Transverse colon (tissue), 4 donors: ENCODE results near the gene ZFC3H1. TPM values are rescaled to one million over a fixed set of nuclear protein-coding genes. Genes with fewer than 3 reads are reported as not detected.

Experiments
- DNase-seq: peaks from one replicate; pipeline ENCODE4 v3.0.0-alpha.2; 2019
- H3K27ac ChIP-seq, 4 donors: fragments of 200-600 bp; sonication (generic); 2 replicates each; pipeline ENCODE4 v1.5.1; 2016 to 2018; ENCODE audit warnings: inconsistent platforms in 4 of 4
- H3K27me3 ChIP-seq: fragments of 200-600 bp; sonication (generic); 2 replicates; pipeline ENCODE4 v1.5.1; 2017; ENCODE audit warnings: inconsistent platforms
- H3K36me3 ChIP-seq, 4 donors: fragments of 200-600 bp; sonication (generic); 2 replicates each; pipeline ENCODE4 v1.5.1; 2017 to 2019; ENCODE audit warnings: inconsistent platforms in 4 of 4
- H3K4me1 ChIP-seq, 4 donors: fragments of 200-600 bp; sonication (generic); 2 replicates each; pipeline ENCODE4 v1.5.1; 2017 to 2020; ENCODE audit warnings: inconsistent platforms in 4 of 4
- H3K4me3 ChIP-seq, 4 donors: fragments of 200-600 bp; sonication (generic); 1 replicate in 1 of 4; 2 replicates in 3 of 4; pipeline versions ENCODE4 v1.5.1 to v1.6.1; 2017 to 2019; ENCODE audit warnings: inconsistent platforms in 4 of 4
- H3K9me3 ChIP-seq, 2 donors: fragments of 200-600 bp; sonication (generic); 2 replicates each; pipeline ENCODE4 v1.5.1; 2017 to 2019; ENCODE audit warnings: inconsistent platforms in 2 of 2
- EP300 ChIP-seq: sonication (generic); formaldehyde crosslinking; IDR thresholded peaks from one replicate; pipeline ENCODE4 v1.6.1; 2017; ENCODE audit warnings: antibody characterized with exemption, low read depth
- POLR2A ChIP-seq: fragments of 450-650 bp; IDR thresholded peaks from one replicate; pipeline ENCODE4 v1.6.1; 2016; ENCODE audit warnings: antibody characterized with exemption, mild to moderate bottlenecking, moderate library complexity
- POLR2AphosphoS5 ChIP-seq, 3 donors: sonication (generic); formaldehyde crosslinking; IDR thresholded peaks; one replicate each; pipeline ENCODE4 v1.6.1; 2016; ENCODE audit warnings: antibody characterized with exemption in 3 of 3
- WGBS, 2 donors: methylation state at CpG; one replicate each; pipeline ENCODE4 v1.1.5; 2018; ENCODE audit warnings: low coverage in 1 of 2; 5-methylcytosine and 5-hydroxymethylcytosine counted together
- in situ Hi-C, 4 donors: fragments of 200-750 bp; cut with MboI; loops; one replicate each; pipeline versions ENCODE4 v1.15.0 to v1.15.1; 2017; ENCODE audit warnings: low sequenced_read_pairs in 3 of 4, low pct_ligation_motif_present in 1 of 4, low pct_unique_long_range_greater_than_20kb in 1 of 4
- intact Hi-C: fragments of 100-400 bp; cut with DNase I; formaldehyde crosslinking; loops from one replicate; pipeline ENCODE4 v1.15.1; 2023; ENCODE audit warnings: low total_unique reads
- total RNA-seq, 4 donors: library from RNA; depleted of rRNA; stranded (reverse); fragments of >200 nt; gene quantifications; one replicate each; pipeline ENCODE4 v1.1.0, GENCODE V29; 2016
- TF ChIP-seq, protein P1 (sequence below), 5 experiments: fragments of 200-600 bp in 3 of 5; fragments of 450-650 bp in 2 of 5; sonication (generic) in 3 of 5; IDR thresholded peaks; 1 replicate in 2 of 5; 2 replicates in 3 of 5; pipeline ENCODE4 v1.5.1; 2016 to 2017; ENCODE audit warnings: antibody characterized with exemption in 5 of 5, inconsistent platforms in 3 of 5, mild to moderate bottlenecking in 2 of 5, moderate library complexity in 1 of 5

Gene ZFC3H1, protein sequence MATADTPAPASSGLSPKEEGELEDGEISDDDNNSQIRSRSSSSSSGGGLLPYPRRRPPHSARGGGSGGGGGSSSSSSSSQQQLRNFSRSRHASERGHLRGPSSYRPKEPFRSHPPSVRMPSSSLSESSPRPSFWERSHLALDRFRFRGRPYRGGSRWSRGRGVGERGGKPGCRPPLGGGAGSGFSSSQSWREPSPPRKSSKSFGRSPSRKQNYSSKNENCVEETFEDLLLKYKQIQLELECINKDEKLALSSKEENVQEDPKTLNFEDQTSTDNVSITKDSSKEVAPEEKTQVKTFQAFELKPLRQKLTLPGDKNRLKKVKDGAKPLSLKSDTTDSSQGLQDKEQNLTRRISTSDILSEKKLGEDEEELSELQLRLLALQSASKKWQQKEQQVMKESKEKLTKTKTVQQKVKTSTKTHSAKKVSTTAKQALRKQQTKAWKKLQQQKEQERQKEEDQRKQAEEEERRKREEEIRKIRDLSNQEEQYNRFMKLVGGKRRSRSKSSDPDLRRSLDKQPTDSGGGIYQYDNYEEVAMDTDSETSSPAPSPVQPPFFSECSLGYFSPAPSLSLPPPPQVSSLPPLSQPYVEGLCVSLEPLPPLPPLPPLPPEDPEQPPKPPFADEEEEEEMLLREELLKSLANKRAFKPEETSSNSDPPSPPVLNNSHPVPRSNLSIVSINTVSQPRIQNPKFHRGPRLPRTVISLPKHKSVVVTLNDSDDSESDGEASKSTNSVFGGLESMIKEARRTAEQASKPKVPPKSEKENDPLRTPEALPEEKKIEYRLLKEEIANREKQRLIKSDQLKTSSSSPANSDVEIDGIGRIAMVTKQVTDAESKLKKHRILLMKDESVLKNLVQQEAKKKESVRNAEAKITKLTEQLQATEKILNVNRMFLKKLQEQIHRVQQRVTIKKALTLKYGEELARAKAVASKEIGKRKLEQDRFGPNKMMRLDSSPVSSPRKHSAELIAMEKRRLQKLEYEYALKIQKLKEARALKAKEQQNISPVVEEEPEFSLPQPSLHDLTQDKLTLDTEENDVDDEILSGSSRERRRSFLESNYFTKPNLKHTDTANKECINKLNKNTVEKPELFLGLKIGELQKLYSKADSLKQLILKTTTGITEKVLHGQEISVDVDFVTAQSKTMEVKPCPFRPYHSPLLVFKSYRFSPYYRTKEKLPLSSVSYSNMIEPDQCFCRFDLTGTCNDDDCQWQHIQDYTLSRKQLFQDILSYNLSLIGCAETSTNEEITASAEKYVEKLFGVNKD (N-terminal part only)
- total RNA-seq, result 100 to 1,000 TPM in 2 of 4 donors, 10 to 100 TPM in 2; 61.9 to 141 (median 91.6) TPM

DNA sequence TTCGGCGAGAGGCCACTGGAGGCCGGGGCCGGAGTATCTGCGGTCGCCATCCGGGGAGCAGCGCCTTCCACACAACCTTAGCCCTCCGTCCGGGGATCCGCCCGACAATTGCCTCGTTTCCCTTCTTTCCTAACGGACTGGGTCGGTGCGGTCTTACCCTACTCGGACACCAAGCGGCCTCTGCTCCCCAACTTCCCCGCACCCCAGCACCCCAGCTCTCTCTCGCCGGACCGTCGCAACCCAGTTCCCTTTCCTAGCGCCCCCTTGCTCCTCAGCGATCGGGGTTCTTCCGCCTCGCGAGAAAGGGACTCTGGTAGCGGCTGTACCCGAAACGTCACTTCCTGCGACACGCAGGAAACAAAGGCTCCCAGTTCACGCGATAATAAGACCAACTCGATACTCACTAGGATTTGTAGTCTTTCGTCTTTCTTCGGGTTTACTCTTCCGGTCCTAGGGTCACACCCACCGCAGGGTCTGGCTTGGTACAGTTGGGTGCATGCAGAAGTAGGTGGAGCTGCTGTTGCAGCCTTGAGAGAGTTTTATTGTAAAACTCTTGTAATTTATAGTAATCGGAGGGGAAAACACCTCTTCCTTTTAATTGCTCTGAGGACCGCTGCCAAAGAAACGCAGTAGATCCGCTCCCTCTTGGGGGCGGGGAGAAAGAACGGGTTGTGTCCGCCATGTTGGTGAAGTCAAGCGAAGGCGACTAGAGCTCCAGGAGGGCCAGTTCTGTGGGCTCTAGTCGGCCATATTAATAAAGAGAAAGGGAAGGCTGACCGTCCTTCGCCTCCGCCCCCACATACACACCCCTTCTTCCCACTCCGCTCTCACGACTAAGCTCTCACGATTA is at the start of gene ZFC3H1, which contains the start of gene THAP2:
TSS of gene ZFC3H1 (minus strand) at position 288 of the 850 bp plus-strand sequence. CDS start at position 50, 238 bp downstream.
TSS of gene THAP2 (plus strand) at position 741 of the 850 bp plus-strand sequence. CDS start 209 bp downstream, outside the sequence.
- TF ChIP-seq EP300 (no peak), POLR2A (peak; percentile 99), POLR2AphosphoS5 (IDR thresholded peaks at IDR 0.05) (peak; percentile 99)
- TF ChIP-seq, protein P1, sequence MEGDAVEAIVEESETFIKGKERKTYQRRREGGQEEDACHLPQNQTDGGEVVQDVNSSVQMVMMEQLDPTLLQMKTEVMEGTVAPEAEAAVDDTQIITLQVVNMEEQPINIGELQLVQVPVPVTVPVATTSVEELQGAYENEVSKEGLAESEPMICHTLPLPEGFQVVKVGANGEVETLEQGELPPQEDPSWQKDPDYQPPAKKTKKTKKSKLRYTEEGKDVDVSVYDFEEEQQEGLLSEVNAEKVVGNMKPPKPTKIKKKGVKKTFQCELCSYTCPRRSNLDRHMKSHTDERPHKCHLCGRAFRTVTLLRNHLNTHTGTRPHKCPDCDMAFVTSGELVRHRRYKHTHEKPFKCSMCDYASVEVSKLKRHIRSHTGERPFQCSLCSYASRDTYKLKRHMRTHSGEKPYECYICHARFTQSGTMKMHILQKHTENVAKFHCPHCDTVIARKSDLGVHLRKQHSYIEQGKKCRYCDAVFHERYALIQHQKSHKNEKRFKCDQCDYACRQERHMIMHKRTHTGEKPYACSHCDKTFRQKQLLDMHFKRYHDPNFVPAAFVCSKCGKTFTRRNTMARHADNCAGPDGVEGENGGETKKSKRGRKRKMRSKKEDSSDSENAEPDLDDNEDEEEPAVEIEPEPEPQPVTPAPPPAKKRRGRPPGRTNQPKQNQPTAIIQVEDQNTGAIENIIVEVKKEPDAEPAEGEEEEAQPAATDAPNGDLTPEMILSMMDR (IDR thresholded peaks at IDR 0.05), result peak in 1 of 5 experiments; percentile 26
- Histone ChIP-seq H3K27ac (peak within 1 kb of the TSS; percentile 97 to 99 (median 98)), H3K27me3 (no peaks in the 10 kb centered on the region), H3K36me3 (peaks cover 0 to 17% (median 6%) of the 10 kb centered on the region in 4 donors), H3K9me3 (no peaks in the 10 kb centered on the region), H3K4me3 (peak within 1 kb of the TSS; percentile 67 to 85 (median 76)), H3K4me1 (peaks cover 14 to 36% (median 23%) of the 10 kb centered on the region in 4 donors)
- 0 to 3% methylated on average over 8 to 57 of the region's 57 CpGs for WGBS, 2 donors
- in situ Hi-C loops (no loop called here), intact Hi-C loops (loop anchor here (10.0 kb wide), 1 partner anchor 81 kb away; no protein-coding TSS in a partner anchor)
- DNase-seq, result peak; percentile 94

DNA sequence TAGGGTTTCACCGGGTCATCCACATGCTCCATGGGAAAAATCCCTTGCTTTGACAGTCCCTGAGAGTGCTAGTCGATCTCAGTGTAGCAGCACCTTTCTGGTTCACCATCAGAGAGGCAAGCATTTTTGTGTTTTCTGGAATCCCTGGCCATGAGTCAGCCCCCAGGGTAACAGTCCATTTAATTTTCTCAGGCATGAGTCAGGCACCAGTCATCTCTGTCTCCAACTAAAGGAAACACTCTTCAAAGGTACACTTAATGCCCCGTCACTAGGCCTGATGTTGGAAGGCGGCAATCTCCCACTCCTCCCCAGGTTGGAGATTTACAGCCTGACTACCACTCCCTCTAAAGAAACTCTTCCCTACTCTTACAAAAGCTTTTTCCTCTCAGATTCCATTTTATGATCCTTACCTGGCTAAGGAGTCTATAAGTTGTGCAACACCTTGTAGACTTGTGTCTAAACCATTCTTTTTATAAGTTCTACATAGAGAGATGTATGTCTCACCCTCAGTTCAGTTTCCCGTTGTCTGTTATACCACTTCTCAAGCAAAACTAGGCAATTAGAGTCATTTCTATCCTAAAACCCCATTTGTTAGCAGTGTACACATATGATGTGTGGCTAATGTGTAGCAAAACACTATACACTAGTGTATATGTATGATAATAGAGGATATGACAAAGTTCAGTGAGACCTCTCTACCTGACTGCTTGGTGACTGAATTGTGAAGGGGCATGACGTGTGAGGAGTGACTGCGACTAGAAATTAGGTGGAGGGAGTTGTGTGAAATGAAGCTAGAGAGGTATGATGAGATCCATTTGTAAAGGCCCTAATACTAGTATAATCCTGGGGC is 46.9 kb upstream of the ZFC3H1 start:
- Histone ChIP-seq H3K4me3 (no peak overlapping the region), H3K36me3 (no peaks in the 10 kb centered on the region), H3K4me1 (no peaks in the 10 kb centered on the region), H3K27ac (no peak overlapping the region), H3K9me3 (peaks cover 11 to 16% of the 10 kb centered on the region in 2 donors), H3K27me3 (no peaks in the 10 kb centered on the region)
- intact Hi-C loops, result no loop called here
- no peak for DNase-seq
- WGBS, 2 donors, result 80 to 89% methylated on average over 1 to 7 of the region's 7 CpGs
- TF ChIP-seq POLR2A (no peak), POLR2AphosphoS5 (IDR thresholded peaks at IDR 0.05) (no peak), EP300 (no peak)
- TF ChIP-seq, protein P1 (IDR thresholded peaks at IDR 0.05), result no peak
- in situ Hi-C loops, result no loop called here

DNA sequence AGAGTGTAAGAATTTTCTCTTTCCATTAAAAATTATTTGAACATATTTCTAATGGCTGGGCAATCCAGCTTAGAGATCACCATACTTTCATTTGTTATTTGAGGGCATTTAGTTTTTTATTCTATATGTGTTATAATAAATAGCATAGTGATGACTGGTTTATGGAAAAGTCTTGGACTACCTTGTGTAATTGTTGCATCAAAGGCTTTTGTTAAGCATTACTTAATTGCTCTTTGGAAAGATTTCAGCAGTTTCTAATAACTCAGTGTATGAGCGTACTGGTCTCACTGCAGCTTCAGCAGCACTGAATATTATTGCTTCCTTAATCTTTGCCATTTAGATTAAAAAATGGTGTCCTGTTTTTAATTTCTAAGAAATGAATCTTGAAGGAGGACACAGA is 45.0 kb upstream of the ZFC3H1 start:
- in situ Hi-C loops, result no loop called here
- Histone ChIP-seq H3K27me3 (no peaks in the 10 kb centered on the region), H3K27ac (no peak overlapping the region), H3K4me3 (no peak overlapping the region), H3K36me3 (peaks cover 0 to 8% (median 0%) of the 10 kb centered on the region in 4 donors), H3K9me3 (peaks cover 5 to 9% of the 10 kb centered on the region in 2 donors), H3K4me1 (no peaks in the 10 kb centered on the region)
- DNase-seq, result no peak
- TF ChIP-seq, protein P1 (IDR thresholded peaks at IDR 0.05), result no peak
- no peak for TF ChIP-seq EP300
- no peak for TF ChIP-seq POLR2A
- TF ChIP-seq POLR2AphosphoS5 (IDR thresholded peaks at IDR 0.05), result no peak
- 92 to 100% methylated on average over 1 of the region's 1 CpG for WGBS, 2 donors
- intact Hi-C loops, result no loop called here
